Measurements from ENCODE around the gene TBCE. TPM values are rescaled to one million over a fixed set of nuclear protein-coding genes. Genes with fewer than 3 reads are reported as not detected.
"Not testable (repeated sequence)": the region's sequence is repeated elsewhere in the genome, so short reads cannot be mapped to it uniquely, and the experiment has no call there.

The TBCE gene
- total RNA-seq, 1 experiment from 2014 or later: 41.0 TPM

GRCh38 chr1:235455097-235455496 lies 87.9 kb downstream of the TBCE start:
- Histone ChIP-seq H3K9ac (ENCODE audit: low read length) (no peak overlapping the region), H3K4me2 (ENCODE audit: low read length) (no peak overlapping the region), H3K27me3 (ENCODE audit: low read length) (no peaks in the 10 kb centered on the region), H3K79me2 (ENCODE audit: low read length) (no peaks in the 10 kb centered on the region), H3F3A (ENCODE audit: low read length, unreplicated experiment) (no peaks in the 10 kb centered on the region), H3K9me2 (replicated peaks; ENCODE audit: low read length) (no peaks in the 10 kb centered on the region), H3K27ac (ENCODE audit: low read length) (no peak overlapping the region), H2AFZ (ENCODE audit: low read length) (no peak overlapping the region), H3K9me3 (ENCODE audit: low read length) (no peaks in the 10 kb centered on the region), H3K36me3 (ENCODE audit: low read depth, low read length) (peaks cover 9% of the 10 kb centered on the region; the same call in 1 of the 2 replicates), H3K4me1 (ENCODE audit: insufficient read depth, low read length) (no peaks in the 10 kb centered on the region), H4K20me1 (ENCODE audit: low read length) (no peaks in the 10 kb centered on the region), H3K4me3 (ENCODE audit: low read length) (no peak overlapping the region)
- DNase-seq: no peak
- CTCF ChIA-PET: no interaction called here
- BruUV-seq (replicated peaks): no TSS peak
- TF ChIP-seq EZH2phosphoT487 (IDR thresholded peaks at IDR 0.05; ENCODE audit: borderline replicate concordance, low read length) (no peak), EZH2 (IDR thresholded peaks at IDR 0.05; ENCODE audit: low read length, unreplicated experiment) (no peak), CTCF (conservative IDR thresholded peaks at IDR 0.05; ENCODE audit: low read depth, low read length) (no peak)
- intact Hi-C loops (cut with micrococcal nuclease): no loop called here
- ATAC-seq: no peak
- POLR2A ChIA-PET (ENCODE audit: unreplicated experiment): no interaction called here

- Histone ChIP-seq H3K27ac (ENCODE audit: low read length) (no peak overlapping the region), H3K36me3 (ENCODE audit: low read depth, low read length) (0 out of 2 replicates have a peak, but pooled peaks cover 2% of the 10 kb centered on the region), H3K79me2 (ENCODE audit: low read length) (no peaks in the 10 kb centered on the region), H3K4me2 (ENCODE audit: low read length) (no peak overlapping the region), H3K9me2 (replicated peaks; ENCODE audit: low read length) (no peaks in the 10 kb centered on the region), H4K20me1 (ENCODE audit: low read length) (no peaks in the 10 kb centered on the region), H3K4me3 (ENCODE audit: low read length) (no peak overlapping the region), H2AFZ (ENCODE audit: low read length) (no peak overlapping the region), H3K27me3 (ENCODE audit: low read length) (no peaks in the 10 kb centered on the region), H3K9me3 (ENCODE audit: low read length) (no peaks in the 10 kb centered on the region), H3K9ac (ENCODE audit: low read length) (no peak overlapping the region), H3F3A (ENCODE audit: low read length, unreplicated experiment) (no peaks in the 10 kb centered on the region), H3K4me1 (ENCODE audit: insufficient read depth, low read length) (no peaks in the 10 kb centered on the region)
- CTCF ChIA-PET: no interaction called here
- ATAC-seq (no peak), DNase-seq (no peak)
- intact Hi-C loops (cut with micrococcal nuclease): no loop called here
- BruUV-seq (replicated peaks): no TSS peak
- TF ChIP-seq EZH2 (IDR thresholded peaks at IDR 0.05; ENCODE audit: low read length, unreplicated experiment): no peak
- POLR2A ChIA-PET (ENCODE audit: unreplicated experiment): no interaction called here
Measured at GRCh38 chr1:235455823-235456222, 88.6 kb downstream of the TBCE start.

GRCh38 chr1:235457856-235458255 lies 90.6 kb downstream of the TBCE start:
- H3K27me3 ChIP-seq (ENCODE audit: low read length); H2AFZ ChIP-seq (ENCODE audit: low read length); ATAC-seq; H3K36me3 ChIP-seq (ENCODE audit: low read depth, low read length); H3K9me2 ChIP-seq (replicated peaks; ENCODE audit: low read length); H3K4me2 ChIP-seq (ENCODE audit: low read length); CTCF ChIA-PET; H3K9ac ChIP-seq (ENCODE audit: low read length); H3K9me3 ChIP-seq (ENCODE audit: low read length); H4K20me1 ChIP-seq (ENCODE audit: low read length); BruUV-seq (replicated peaks); POLR2A ChIA-PET (ENCODE audit: unreplicated experiment); H3K4me1 ChIP-seq (ENCODE audit: insufficient read depth, low read length); H3K79me2 ChIP-seq (ENCODE audit: low read length); H3F3A ChIP-seq (ENCODE audit: low read length, unreplicated experiment); DNase-seq; H3K27ac ChIP-seq (ENCODE audit: low read length); H3K4me3 ChIP-seq (ENCODE audit: low read length); intact Hi-C loops (cut with micrococcal nuclease): not testable (repeated sequence)

DNA sequence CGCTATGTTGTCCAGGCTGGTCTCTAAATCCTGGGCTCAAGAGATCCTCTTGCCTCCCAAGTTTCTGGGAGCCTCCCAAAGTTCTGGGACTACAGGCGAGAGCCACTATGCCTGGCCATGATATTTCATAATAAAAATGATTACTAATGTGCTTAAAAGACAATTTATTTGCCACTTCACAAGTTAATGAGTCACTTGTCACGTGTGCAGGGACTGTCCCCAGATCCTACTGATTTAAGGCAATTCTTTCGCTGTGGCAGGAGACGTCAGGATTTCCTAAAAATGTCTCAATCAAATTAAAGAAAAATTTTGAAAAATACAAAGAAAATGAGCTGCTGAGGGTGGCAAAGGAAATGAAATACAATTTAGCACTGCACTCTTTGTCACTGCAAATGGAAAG lies 93.5 kb downstream of the TBCE start:
- Histone ChIP-seq H2AFZ (ENCODE audit: low read length) (no peak overlapping the region), H4K20me1 (ENCODE audit: low read length) (no peaks in the 10 kb centered on the region), H3K9me3 (ENCODE audit: low read length) (no peaks in the 10 kb centered on the region), H3K27me3 (ENCODE audit: low read length) (no peaks in the 10 kb centered on the region), H3K4me3 (ENCODE audit: low read length) (no peak overlapping the region), H3K9ac (ENCODE audit: low read length) (no peak overlapping the region), H3F3A (ENCODE audit: low read length, unreplicated experiment) (no peaks in the 10 kb centered on the region), H3K27ac (ENCODE audit: low read length) (no peak overlapping the region), H3K4me2 (ENCODE audit: low read length) (no peak overlapping the region), H3K9me2 (replicated peaks; ENCODE audit: low read length) (no peaks in the 10 kb centered on the region), H3K36me3 (ENCODE audit: low read depth, low read length) (no peaks in the 10 kb centered on the region), H3K4me1 (ENCODE audit: insufficient read depth, low read length) (no peaks in the 10 kb centered on the region), H3K79me2 (ENCODE audit: low read length) (no peaks in the 10 kb centered on the region)
- no TSS peak for BruUV-seq (replicated peaks)
- POLR2A ChIA-PET (ENCODE audit: unreplicated experiment): no interaction called here
- intact Hi-C loops (cut with micrococcal nuclease): no loop called here
- CTCF ChIA-PET: no interaction called here
- TF ChIP-seq CTCF (conservative IDR thresholded peaks at IDR 0.05; ENCODE audit: low read depth, low read length) (no peak), EZH2phosphoT487 (IDR thresholded peaks at IDR 0.05; ENCODE audit: borderline replicate concordance, low read length) (no peak), EZH2 (IDR thresholded peaks at IDR 0.05; ENCODE audit: low read length, unreplicated experiment) (no peak)
- no peak for DNase-seq
- no peak for ATAC-seq

Measured in PC-3 (cell line).